ENCODE measurements around the gene ERC2.

Gene ERC2

DNA sequence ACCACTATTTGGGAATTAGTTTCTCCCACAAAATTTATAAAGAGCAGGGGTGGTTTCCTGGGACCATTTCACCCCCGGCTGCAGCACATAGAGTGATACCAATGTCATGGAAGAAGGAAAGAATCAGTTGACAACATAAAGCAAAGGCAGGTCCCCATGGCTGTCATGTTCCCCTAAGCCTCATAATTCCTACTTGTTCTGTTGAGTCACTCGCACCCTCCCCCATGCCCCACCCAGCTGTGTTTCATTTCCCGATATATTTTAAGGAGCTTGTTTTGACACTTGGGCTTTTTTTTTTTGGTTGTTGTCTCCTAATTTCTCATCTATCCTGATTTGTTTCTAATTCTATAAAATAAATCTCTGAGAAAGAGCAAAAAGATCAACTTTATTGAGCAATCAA, 24.9 kb downstream of the ERC2 start:
- no peak overlapping the region for H3K4me3 ChIP-seq (ENCODE audit: low read depth, low read length)
- H3K9me3 ChIP-seq (ENCODE audit: control insufficient read depth, low read length), result no peaks in the 10 kb centered on the region
- H3K4me1 ChIP-seq, result no peaks in the 10 kb centered on the region
- H3K9ac ChIP-seq, result no peak overlapping the region
- H3K27ac ChIP-seq, result no peak overlapping the region
- H3K79me2 ChIP-seq, result no peaks in the 10 kb centered on the region
- H3K36me3 ChIP-seq (ENCODE audit: control insufficient read depth, insufficient read depth, low read length), result no peaks in the 10 kb centered on the region
- H3K27me3 ChIP-seq (ENCODE audit: control insufficient read depth, insufficient read depth, low read length), result no peaks in the 10 kb centered on the region
- no peak overlapping the region for H2AFZ ChIP-seq
- TF ChIP-seq, protein P1, sequence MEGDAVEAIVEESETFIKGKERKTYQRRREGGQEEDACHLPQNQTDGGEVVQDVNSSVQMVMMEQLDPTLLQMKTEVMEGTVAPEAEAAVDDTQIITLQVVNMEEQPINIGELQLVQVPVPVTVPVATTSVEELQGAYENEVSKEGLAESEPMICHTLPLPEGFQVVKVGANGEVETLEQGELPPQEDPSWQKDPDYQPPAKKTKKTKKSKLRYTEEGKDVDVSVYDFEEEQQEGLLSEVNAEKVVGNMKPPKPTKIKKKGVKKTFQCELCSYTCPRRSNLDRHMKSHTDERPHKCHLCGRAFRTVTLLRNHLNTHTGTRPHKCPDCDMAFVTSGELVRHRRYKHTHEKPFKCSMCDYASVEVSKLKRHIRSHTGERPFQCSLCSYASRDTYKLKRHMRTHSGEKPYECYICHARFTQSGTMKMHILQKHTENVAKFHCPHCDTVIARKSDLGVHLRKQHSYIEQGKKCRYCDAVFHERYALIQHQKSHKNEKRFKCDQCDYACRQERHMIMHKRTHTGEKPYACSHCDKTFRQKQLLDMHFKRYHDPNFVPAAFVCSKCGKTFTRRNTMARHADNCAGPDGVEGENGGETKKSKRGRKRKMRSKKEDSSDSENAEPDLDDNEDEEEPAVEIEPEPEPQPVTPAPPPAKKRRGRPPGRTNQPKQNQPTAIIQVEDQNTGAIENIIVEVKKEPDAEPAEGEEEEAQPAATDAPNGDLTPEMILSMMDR (IDR thresholded peaks at IDR 0.05), result no peak
- H3K4me2 ChIP-seq (ENCODE audit: low read length), result no peak overlapping the region

DNA sequence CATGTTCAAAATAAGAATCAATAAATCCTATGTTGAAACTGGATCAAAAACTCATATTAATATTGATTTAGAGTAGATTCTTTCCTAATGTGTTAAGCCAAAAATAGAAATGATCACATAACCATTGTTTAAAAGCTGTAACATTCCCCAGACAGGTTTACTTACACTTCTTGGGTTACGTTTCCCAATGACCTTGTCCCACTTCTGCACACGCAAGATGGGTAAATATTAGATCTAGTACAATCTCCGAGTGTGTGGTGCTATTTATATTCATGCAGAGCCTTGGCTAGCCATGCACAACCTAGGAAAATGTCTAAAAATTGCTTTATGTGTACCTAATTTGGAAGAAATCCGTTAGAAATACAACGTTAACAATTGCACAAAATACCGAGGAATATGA, 39.6 kb downstream of the ERC2 start:
- TF ChIP-seq, protein P1 (IDR thresholded peaks at IDR 0.05), result no peak

DNA sequence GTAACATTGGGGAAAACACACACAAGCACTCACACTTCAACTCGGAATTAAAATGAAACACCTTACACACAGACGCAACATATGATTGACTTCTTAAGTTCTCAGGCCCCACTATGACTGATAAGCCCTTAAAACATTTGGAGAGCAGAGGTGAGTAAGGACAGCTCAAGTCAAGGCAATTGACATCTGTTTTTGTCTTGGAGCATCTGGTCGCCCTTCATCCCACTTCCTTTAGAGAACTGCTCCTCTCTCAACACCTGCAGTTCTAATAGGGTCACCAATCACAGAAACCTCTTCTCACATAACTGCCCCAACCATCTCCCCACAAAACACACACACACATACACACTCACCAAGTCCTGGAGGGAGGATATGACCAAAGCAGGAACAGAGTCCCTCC, 43.4 kb downstream of the ERC2 start:
- no peak overlapping the region for H3K27ac ChIP-seq
- TF ChIP-seq, protein P1 (IDR thresholded peaks at IDR 0.05), result no peak

More for the DNA sequence above, 39.6 kb downstream of the ERC2 start:
- H3K4me3 ChIP-seq (ENCODE audit: low read depth, low read length), result no peak overlapping the region
- H3K4me2 ChIP-seq (ENCODE audit: low read length), result no peak overlapping the region
- no peaks in the 10 kb centered on the region for H3K27me3 ChIP-seq (ENCODE audit: control insufficient read depth, insufficient read depth, low read length)
- H3K9ac ChIP-seq, result no peak overlapping the region
- no peaks in the 10 kb centered on the region for H3K36me3 ChIP-seq (ENCODE audit: control insufficient read depth, insufficient read depth, low read length)
- no peaks in the 10 kb centered on the region for H3K4me1 ChIP-seq
- H3K79me2 ChIP-seq, result no peaks in the 10 kb centered on the region
- no peaks in the 10 kb centered on the region for H3K9me3 ChIP-seq (ENCODE audit: control insufficient read depth, low read length)
- no peak overlapping the region for H3K27ac ChIP-seq
- H2AFZ ChIP-seq, result no peak overlapping the region

DNA sequence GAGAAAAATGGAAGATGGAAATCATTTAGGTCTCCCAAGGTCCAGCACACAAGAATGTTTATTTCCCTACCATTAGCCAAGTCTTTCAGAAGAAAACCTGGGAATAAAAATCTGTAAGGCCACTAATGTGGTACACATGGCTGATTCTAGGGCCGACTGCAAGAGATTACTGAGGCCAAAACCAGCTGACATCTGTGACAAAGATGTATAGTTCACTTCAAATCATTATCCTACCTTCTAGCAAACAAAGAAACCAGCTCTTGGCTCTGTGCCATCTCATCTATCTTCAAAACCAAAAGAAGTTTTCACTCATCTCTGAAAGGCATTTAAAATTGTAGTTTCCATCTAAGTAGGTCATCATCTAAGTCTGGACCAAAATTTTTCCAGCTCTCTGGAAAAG, 43.9 kb downstream of the ERC2 start:
- no peak overlapping the region for H3K4me3 ChIP-seq (ENCODE audit: low read depth, low read length)
- no peak overlapping the region for H2AFZ ChIP-seq
- no peaks in the 10 kb centered on the region for H3K79me2 ChIP-seq
- TF ChIP-seq, protein P1 (IDR thresholded peaks at IDR 0.05), result no peak
- H3K36me3 ChIP-seq (ENCODE audit: control insufficient read depth, insufficient read depth, low read length), result no peaks in the 10 kb centered on the region
- no peak overlapping the region for H3K4me2 ChIP-seq (ENCODE audit: low read length)
- H3K4me1 ChIP-seq, result no peaks in the 10 kb centered on the region
- no peak overlapping the region for H3K27ac ChIP-seq
- no peak overlapping the region for H3K9ac ChIP-seq
- H3K9me3 ChIP-seq (ENCODE audit: control insufficient read depth, low read length), result no peaks in the 10 kb centered on the region
- H3K27me3 ChIP-seq (ENCODE audit: control insufficient read depth, insufficient read depth, low read length), result no peaks in the 10 kb centered on the region

More for the DNA sequence above, 43.4 kb downstream of the ERC2 start:
- H3K4me2 ChIP-seq (ENCODE audit: low read length), result no peak overlapping the region
- no peaks in the 10 kb centered on the region for H3K27me3 ChIP-seq (ENCODE audit: control insufficient read depth, insufficient read depth, low read length)
- H3K9me3 ChIP-seq (ENCODE audit: control insufficient read depth, low read length), result no peaks in the 10 kb centered on the region
- H3K79me2 ChIP-seq, result no peaks in the 10 kb centered on the region
- H3K4me3 ChIP-seq (ENCODE audit: low read depth, low read length), result no peak overlapping the region
- H3K4me1 ChIP-seq, result no peaks in the 10 kb centered on the region
- no peaks in the 10 kb centered on the region for H3K36me3 ChIP-seq (ENCODE audit: control insufficient read depth, insufficient read depth, low read length)
- H2AFZ ChIP-seq, result no peak overlapping the region
- H3K9ac ChIP-seq, result no peak overlapping the region

DNA sequence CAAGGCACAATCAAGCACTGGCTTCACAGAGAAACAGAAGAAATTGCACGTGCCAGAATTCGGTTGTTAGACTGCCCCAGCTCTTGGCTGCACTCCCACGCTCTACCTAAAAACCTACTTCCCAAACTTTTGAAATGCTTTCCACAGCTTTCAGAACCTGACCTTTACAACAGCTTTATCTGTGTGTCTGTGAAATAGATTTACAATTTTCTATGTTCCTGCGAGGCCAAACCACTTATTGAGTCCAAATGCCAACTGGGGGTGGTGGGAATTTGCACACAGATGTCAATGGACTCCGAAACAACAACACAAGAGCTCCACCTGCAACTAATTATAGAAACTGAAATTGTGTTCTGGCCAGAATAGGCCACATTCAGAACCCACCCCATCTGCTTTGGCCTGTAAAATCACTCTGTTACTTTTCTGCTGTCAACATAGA, 44.6 kb downstream of the ERC2 start:
- Histone ChIP-seq H2AFZ (no peak overlapping the region), H3K36me3 (ENCODE audit: control insufficient read depth, insufficient read depth, low read length) (no peaks in the 10 kb centered on the region), H3K79me2 (no peaks in the 10 kb centered on the region), H3K27me3 (ENCODE audit: control insufficient read depth, insufficient read depth, low read length) (no peaks in the 10 kb centered on the region), H3K27ac (no peak overlapping the region), H3K4me2 (ENCODE audit: low read length) (no peak overlapping the region), H3K4me3 (ENCODE audit: low read depth, low read length) (no peak overlapping the region), H3K9me3 (ENCODE audit: control insufficient read depth, low read length) (no peaks in the 10 kb centered on the region), H3K4me1 (no peaks in the 10 kb centered on the region), H3K9ac (no peak overlapping the region)
- TF ChIP-seq, protein P1 (IDR thresholded peaks at IDR 0.05), result no peak
